Neural cell (in vitro differentiated cells): Measurements from ENCODE around the gene HEXD. TPM values are rescaled to one million over a fixed set of nuclear protein-coding genes. Genes with fewer than 3 reads are reported as not detected.

Experiments used
- H2AFZ ChIP-seq: fragments of 200-600, 300-800 bp; sonication (generic), shearing (Covaris generic); 2 replicates; pipeline ENCODE4 v1.6.0; 2014; ENCODE audit warnings: low read depth, mild to moderate bottlenecking, antibody characterized with exemption, low read length, moderate library complexity
- H3F3A ChIP-seq: fragments of 200-600 bp; shearing (Covaris generic); 2 replicates; pipeline ENCODE4 v1.6.1; 2016; ENCODE audit warnings: mild to moderate bottlenecking, moderate library complexity, mixed read lengths, antibody characterized with exemption, low read length; ENCODE audit not compliant: insufficient read depth, poor library complexity, severe bottlenecking
- H3K27ac ChIP-seq: fragments of 200-600, 300-800 bp; sonication (generic), shearing (Covaris generic); 2 replicates; pipeline ENCODE4 v1.5.1; 2014; ENCODE audit warnings: mild to moderate bottlenecking, low read length, moderate library complexity
- H3K27me3 ChIP-seq: fragments of 300-800, 200-600 bp; sonication (generic), shearing (Covaris generic); 2 replicates; pipeline ENCODE4 v1.6.0; 2014; ENCODE audit warnings: mild to moderate bottlenecking, low read depth, low read length, moderate library complexity; ENCODE audit not compliant: insufficient read depth
- H3K36me3 ChIP-seq: fragments of 300-800, 200-600 bp; sonication (generic), shearing (Covaris generic); 2 replicates; pipeline ENCODE4 v1.5.1; 2014; ENCODE audit warnings: mild to moderate bottlenecking, antibody characterized with exemption, low read length, moderate library complexity; ENCODE audit not compliant: insufficient read depth
- H3K4me2 ChIP-seq: fragments of 300-800, 200-600 bp; sonication (generic), shearing (Covaris generic); 2 replicates; pipeline ENCODE4 v1.6.0; 2014; ENCODE audit warnings: mild to moderate bottlenecking, low read length
- H3K4me3 ChIP-seq: fragments of 300-800, 200-600 bp; sonication (generic), shearing (Covaris generic); 2 replicates; pipeline ENCODE4 v1.5.1; 2014; ENCODE audit warnings: mild to moderate bottlenecking, low read length, moderate library complexity
- H3K79me2 ChIP-seq: fragments of 200-600 bp; shearing (Covaris generic); replicated peaks from 2 replicates; pipeline ENCODE4 v1.6.0; 2014; ENCODE audit warnings: mild to moderate bottlenecking, low read length, moderate library complexity; ENCODE audit not compliant: insufficient read depth
- H3K9ac ChIP-seq: fragments of 300-800, 200-600 bp; sonication (generic), shearing (Covaris generic); 2 replicates; pipeline ENCODE4 v1.6.1; 2016; ENCODE audit warnings: mild to moderate bottlenecking, low read length, mixed read lengths
- H3K9me2 ChIP-seq: fragments of 200-600 bp; shearing (Covaris generic); 2 replicates; pipeline ENCODE4 v1.6.1; 2016; ENCODE audit warnings: mild to moderate bottlenecking, low read length, mixed read lengths; ENCODE audit not compliant: insufficient read depth
- H3K9me3 ChIP-seq: fragments of 200-600, 300-800 bp; sonication (generic), shearing (Covaris generic); 2 replicates; pipeline ENCODE4 v1.6.1; 2016; ENCODE audit warnings: mild to moderate bottlenecking, mixed run types, low read length, moderate library complexity, mixed read lengths
- H4K20me1 ChIP-seq: fragments of 200-600 bp; shearing (Covaris generic); 2 replicates; pipeline ENCODE4 v1.6.1; 2016; ENCODE audit warnings: mild to moderate bottlenecking, mixed run types; ENCODE audit not compliant: insufficient read depth
- CTCF ChIP-seq: fragments of 450-650 bp; IDR thresholded peaks from 2 replicates; pipeline ENCODE4 v1.5.1; 2014; ENCODE audit warnings: antibody characterized with exemption, mild to moderate bottlenecking, moderate library complexity; ENCODE audit not compliant: poor library complexity, severe bottlenecking
- EP300 ChIP-seq: fragments of 450-650 bp; conservative IDR thresholded peaks from 2 replicates; pipeline ENCODE4 v1.6.1; 2014; ENCODE audit warnings: antibody characterized with exemption, mild to moderate bottlenecking, moderate library complexity; ENCODE audit not compliant: poor library complexity, severe bottlenecking
- EZH2 ChIP-seq: fragments of 200-600, 300-800 bp; shearing (Covaris generic), sonication (generic); IDR thresholded peaks from 2 replicates; pipeline ENCODE4 v1.6.1; 2014; ENCODE audit warnings: antibody characterized with exemption, low read length, borderline replicate concordance, mild to moderate bottlenecking; ENCODE audit not compliant: insufficient read depth, poor library complexity, severe bottlenecking
- MXI1 ChIP-seq: fragments of 450-650 bp; conservative IDR thresholded peaks from 2 replicates; pipeline ENCODE4 v1.6.1; 2014; ENCODE audit warnings: antibody characterized with exemption, mild to moderate bottlenecking; ENCODE audit not compliant: poor library complexity, severe bottlenecking
- POLR2AphosphoS5 ChIP-seq: IDR thresholded peaks from 2 replicates; pipeline ENCODE4 v1.6.1; 2012
- RAD21 ChIP-seq: fragments of 450-650 bp; conservative IDR thresholded peaks from 2 replicates; pipeline ENCODE4 v1.6.1; 2014; ENCODE audit warnings: antibody characterized with exemption, mild to moderate bottlenecking, moderate library complexity
- REST ChIP-seq: IDR thresholded peaks from 2 replicates; pipeline ENCODE4 v1.6.1; 2012; ENCODE audit warnings: borderline replicate concordance
- SMC3 ChIP-seq: fragments of 450-650 bp; conservative IDR thresholded peaks from 2 replicates; pipeline ENCODE4 v1.6.1; 2014; ENCODE audit warnings: antibody characterized with exemption, mild to moderate bottlenecking, moderate library complexity; ENCODE audit not compliant: poor library complexity
- TAF1 ChIP-seq: IDR thresholded peaks from 2 replicates; pipeline ENCODE4 v1.6.1; 2012; ENCODE audit warnings: low read depth
- polyA plus RNA-seq: library from polyadenylated mRNA; depleted of rRNA; stranded (reverse); fragments of >200 nt; gene quantifications from 2 replicates; pipeline ENCODE4 v1.2.3, GENCODE V29; 2014

The HEXD gene
- polyA plus RNA-seq, 1 donor from 2014 or later, result 72.8 TPM

- no peak overlapping the region for H3K4me2 ChIP-seq
- H3F3A ChIP-seq, result no peaks in the 10 kb centered on the region
- H3K9me3 ChIP-seq, result no peaks in the 10 kb centered on the region
- H3K4me3 ChIP-seq, result no peak overlapping the region
- no peak for TF ChIP-seq MXI1
- no peak overlapping the region for H2AFZ ChIP-seq
- H4K20me1 ChIP-seq, result no peaks in the 10 kb centered on the region
- no peak overlapping the region for H3K9ac ChIP-seq
- H3K27ac ChIP-seq, result no peak overlapping the region
- no peaks in the 10 kb centered on the region for H3K79me2 ChIP-seq
- no peaks in the 10 kb centered on the region for H3K27me3 ChIP-seq
- no peaks in the 10 kb centered on the region for H3K36me3 ChIP-seq
- H3K9me2 ChIP-seq, result no peaks in the 10 kb centered on the region
Observed at GRCh38 chr17:82400830-82401229, 17.3 kb upstream of the HEXD start.

GRCh38 chr17:82402865-82403264 lies 15.3 kb upstream of the HEXD start:
- no peak overlapping the region for H2AFZ ChIP-seq
- TF ChIP-seq REST (no peak), EZH2 (no peak), EP300 (no peak), POLR2AphosphoS5 (no peak), RAD21 (no peak), SMC3 (no peak), CTCF (no peak), TAF1 (no peak), MXI1 (no peak)
- no peak overlapping the region for H3K4me2 ChIP-seq
- no peaks in the 10 kb centered on the region for H3K36me3 ChIP-seq
- H3K9me2 ChIP-seq, result no peaks in the 10 kb centered on the region
- H3K9ac ChIP-seq, result no peak overlapping the region
- no peaks in the 10 kb centered on the region for H3K9me3 ChIP-seq
- no peak overlapping the region for H3K4me3 ChIP-seq
- H3K27me3 ChIP-seq, result no peaks in the 10 kb centered on the region
- no peaks in the 10 kb centered on the region for H3K79me2 ChIP-seq
- no peak overlapping the region for H3K27ac ChIP-seq
- H3F3A ChIP-seq, result no peaks in the 10 kb centered on the region
- H4K20me1 ChIP-seq, result no peaks in the 10 kb centered on the region
